Upper lobe of left lung (tissue), 4 donors: Measurements from ENCODE around the gene THOC5.
"Not testable (repeated sequence)": the region's sequence is repeated elsewhere in the genome, so short reads cannot be mapped to it uniquely, and the experiment has no call there.

Experiments
- CTCF ChIP-seq, 6 experiments: fragments of 450-650 bp in 4 of 6; fragments of 200-600 bp in 2 of 6; sonication (generic) in 2 of 6; IDR thresholded peaks; one replicate each; pipeline ENCODE4 v1.5.1; 2016 to 2019; ENCODE audit warnings: antibody characterized with exemption in 6 of 6
- EP300 ChIP-seq, 4 donors: sonication (generic); formaldehyde crosslinking; IDR thresholded peaks; one replicate each; pipeline ENCODE4 v1.5.1; 2017; ENCODE audit warnings: antibody characterized with exemption in 4 of 4, control low read depth in 2 of 4
- POLR2A ChIP-seq, 4 donors: fragments of 450-650 bp; IDR thresholded peaks; one replicate each; pipeline ENCODE4 v1.5.1; 2016 to 2017; ENCODE audit warnings: antibody characterized with exemption in 4 of 4, mild to moderate bottlenecking in 2 of 4
- POLR2AphosphoS5 ChIP-seq, 2 donors: sonication (generic); formaldehyde crosslinking; IDR thresholded peaks; one replicate each; pipeline ENCODE4 v1.5.1; 2017; ENCODE audit warnings: antibody characterized with exemption in 2 of 2

- TF ChIP-seq POLR2A, CTCF, POLR2AphosphoS5, EP300 (IDR thresholded peaks at IDR 0.05): not testable (repeated sequence)
Observed at GRCh38 chr22:29586193-29586705, 32.7 kb upstream of the THOC5 start.
